IMR-90 (cell line): ENCODE data around the gene NIT1. TPM values are rescaled to one million over a fixed set of nuclear protein-coding genes. Genes with fewer than 3 reads are reported as not detected.
A peak's percentile ranks its signal among the peaks of the same experiment; 100 is the strongest.

Source experiments
- ATAC-seq: fragments of 200-7000 bp; cut with Tn5 transposase; 2 replicates; pipeline ENCODE4 v1.9.1; 2020; ENCODE audit warnings: low read depth, mild to moderate bottlenecking, moderate library complexity
- BruUV-seq: library from RNA; stranded (reverse); fragments of 400-500 nt; replicated peaks from 2 replicates; lab custom pipeline; 2021; lab: Mats Ljungman, UMichigan
- CTCF ChIA-PET: fragments of 300-600 bp; formaldehyde crosslinking; extraction: SDS; loops from one replicate; lab custom pipeline; 2021; ENCODE audit warnings: antibody characterized with exemption; lab: Yijun Ruan, JAX
- POLR2A ChIA-PET: fragments of 300-600 bp; sonication (Branson Sonifier 250); formaldehyde crosslinking; loops from one replicate; lab custom pipeline; 2022; ENCODE audit warnings: antibody characterized with exemption; ENCODE audit not compliant: unreplicated experiment; lab: Charles Lee
- DNase-seq: peaks from one replicate; pipeline ENCODE4 v3.0.0; 2013
- H2AFZ ChIP-seq: replicated peaks from 2 replicates; pipeline ENCODE3; 2013; ENCODE audit warnings: low read length, mild to moderate bottlenecking; ENCODE audit not compliant: poor library complexity
- H2AK5ac ChIP-seq: 2 replicates; pipeline ENCODE4 v1.6.1; 2013; ENCODE audit warnings: low read depth, low read length, inconsistent platforms
- H2AK9ac ChIP-seq: replicated peaks from 2 replicates; pipeline ENCODE3; 2013; ENCODE audit warnings: mild to moderate bottlenecking, low read depth, low read length, moderate library complexity; ENCODE audit not compliant: poor library complexity
- H2BK120ac ChIP-seq: 2 replicates; pipeline ENCODE4 v1.6.1; 2013; ENCODE audit warnings: low read depth, low read length, inconsistent platforms
- H2BK15ac ChIP-seq: 3 replicates; pipeline ENCODE4 v1.6.1; 2013; ENCODE audit warnings: low read depth, low read length, inconsistent platforms
- H2BK20ac ChIP-seq: 2 replicates; pipeline ENCODE4 v1.6.1; 2013; ENCODE audit warnings: low read depth, mild to moderate bottlenecking, inconsistent platforms, low read length, moderate library complexity
- H2BK5ac ChIP-seq: 2 replicates; pipeline ENCODE4 v1.6.1; 2013; ENCODE audit warnings: mild to moderate bottlenecking, low read depth, low read length, inconsistent platforms; ENCODE audit not compliant: poor library complexity, severe bottlenecking
- H3K14ac ChIP-seq: replicated peaks from 2 replicates; pipeline ENCODE4 v1.6.1; 2013; ENCODE audit warnings: low read depth, low read length, inconsistent platforms
- H3K18ac ChIP-seq: 2 replicates; pipeline ENCODE4 v1.6.1; 2013; ENCODE audit warnings: low read depth, low read length, control low read depth
- H3K23ac ChIP-seq: 2 replicates; pipeline ENCODE4 v1.6.1; 2013; ENCODE audit warnings: low read depth, low read length, inconsistent platforms
- H3K27ac ChIP-seq: 2 replicates; pipeline ENCODE4 v1.5.1; 2013; ENCODE audit warnings: mild to moderate bottlenecking, control low read depth, low read length; ENCODE audit not compliant: insufficient read depth
- H3K27me3 ChIP-seq: 2 replicates; pipeline ENCODE4 v1.6.1; 2013; ENCODE audit warnings: low read length; ENCODE audit not compliant: control insufficient read depth, insufficient read depth
- H3K36me3 ChIP-seq: 2 replicates; pipeline ENCODE4 v1.6.1; 2013; ENCODE audit warnings: low read length, mixed read lengths; ENCODE audit not compliant: control insufficient read depth, insufficient read depth
- H3K4ac ChIP-seq: 2 replicates; pipeline ENCODE4 v1.6.1; 2013; ENCODE audit warnings: low read depth, low read length, inconsistent platforms
- H3K4me1 ChIP-seq: 2 replicates; pipeline ENCODE4 v1.6.1; 2013; ENCODE audit warnings: low read length, mixed read lengths; ENCODE audit not compliant: control insufficient read depth, insufficient read depth
- H3K4me2 ChIP-seq: 2 replicates; pipeline ENCODE4 v1.6.1; 2013; ENCODE audit warnings: low read depth, mild to moderate bottlenecking, control low read depth, low read length, moderate library complexity
- H3K4me3 ChIP-seq: 2 replicates; pipeline ENCODE4 v1.5.1; 2013; ENCODE audit warnings: low read depth, mild to moderate bottlenecking, control low read depth, low read length, moderate library complexity; ENCODE audit not compliant: insufficient read depth
- H3K56ac ChIP-seq: 2 replicates; pipeline ENCODE4 v1.6.1; 2013; ENCODE audit warnings: low read length, inconsistent platforms; ENCODE audit not compliant: insufficient read depth; ENCODE audit errors: extremely low read depth
- H3K79me1 ChIP-seq, 2 experiments: 2 replicates each; pipeline ENCODE4 v1.6.1; 2013; ENCODE audit warnings: low read length in 2 of 2, inconsistent platforms in 1 of 2, low read depth in 1 of 2
- H3K9ac ChIP-seq: 2 replicates; pipeline ENCODE4 v1.6.1; 2013; ENCODE audit warnings: low read depth, low read length, control low read depth
- H3K9me1 ChIP-seq: 2 replicates; pipeline ENCODE4 v1.6.1; 2013; ENCODE audit warnings: low read length, inconsistent platforms; ENCODE audit not compliant: insufficient read depth
- H3K9me3 ChIP-seq: 2 replicates; pipeline ENCODE4 v1.6.1; 2013; ENCODE audit warnings: low read length; ENCODE audit not compliant: control insufficient read depth, insufficient read depth
- H4K20me1 ChIP-seq: 2 replicates; pipeline ENCODE4 v1.6.1; 2013; ENCODE audit warnings: low read length, inconsistent platforms; ENCODE audit not compliant: insufficient read depth
- H4K5ac ChIP-seq: 2 replicates; pipeline ENCODE4 v1.6.1; 2013; ENCODE audit warnings: mild to moderate bottlenecking, low read depth, low read length, control low read depth
- H4K8ac ChIP-seq, 2 experiments: 2 replicates each; pipeline ENCODE4 v1.6.1; 2013; ENCODE audit warnings: low read depth in 2 of 2, low read length in 2 of 2, control low read depth in 1 of 2, inconsistent platforms in 1 of 2
- H4K91ac ChIP-seq: 2 replicates; pipeline ENCODE4 v1.6.1; 2013; ENCODE audit warnings: low read depth, low read length, inconsistent platforms; ENCODE audit not compliant: insufficient read depth
- CEBPB ChIP-seq: IDR thresholded peaks from 2 replicates; pipeline ENCODE4 v1.6.1; 2012; ENCODE audit warnings: low read depth, low read length, improper control_type of control experiment
- WGBS, 2 experiments: methylation state at CpG; one replicate each; pipeline versions ENCODE4 v1.1.5 to v1.1.7; 2013; ENCODE audit warnings: missing lambda C conversion rate in 2 of 2; ENCODE audit not compliant: insufficient read length in 1 of 2; ENCODE audit errors: extremely low coverage in 2 of 2; 5-methylcytosine and 5-hydroxymethylcytosine counted together
- dilution Hi-C: fragments of 300-500 bp; cut with HindIII; formaldehyde crosslinking; loops from one replicate; pipeline ENCODE4 v1.14.3; 2018; ENCODE audit warnings: low sequenced_read_pairs; ENCODE audit not compliant: unreplicated experiment
- in situ Hi-C: fragments of 300-500 bp; cut with MboI; formaldehyde crosslinking; loops from 3 replicates; pipeline ENCODE4 v1.14.3; 2019; ENCODE audit warnings: low sequenced_read_pairs, inconsistent platforms, mixed read lengths
- intact Hi-C: fragments of 100-400 bp; cut with micrococcal nuclease; formaldehyde crosslinking; loops from 2 replicates; pipeline ENCODE4 v1.10.0; 2022
- polyA plus RNA-seq, 3 experiments: library from polyadenylated mRNA; depleted of rRNA; stranded (reverse); fragments of >200 nt; gene quantifications; 2 replicates each; pipeline ENCODE4 v1.2.3, GENCODE V29; 2012; ENCODE audit warnings: low replicate concordance in 1 of 3
- total RNA-seq: library from RNA; depleted of rRNA; stranded (reverse); fragments of >200 nt; gene quantifications from 2 replicates; pipeline ENCODE4 v1.2.3, GENCODE V29; 2012
- TF ChIP-seq, protein P1 (sequence below): conservative IDR thresholded peaks from 2 replicates; pipeline ENCODE4 v1.5.1; 2012; ENCODE audit warnings: mild to moderate bottlenecking, low read depth, low read length, improper control_type of control experiment

The NIT1 gene
- total and polyA plus RNA-seq, 2 of the 4 experiments (the other 2 are of a cell fraction): 22.8 to 33.6 TPM

GRCh38 chr1:161092621-161093028, 25.3 kb upstream of the NIT1 start:
- H3K4me2 ChIP-seq: no peak overlapping the region
- H3K14ac ChIP-seq: no peak overlapping the region
- no peak; the same call in 1 of the 2 replicates for ATAC-seq
- H3K27ac ChIP-seq: no peak overlapping the region
- no peaks in the 10 kb centered on the region for H4K20me1 ChIP-seq
- WGBS, 2 experiments: 87% methylated on average over 3 of the region's 3 CpGs; no CpG with 5 or more reads in 1 of the 2 experiments
- in situ Hi-C loops (no loop called here), dilution Hi-C loops (no loop called here), intact Hi-C loops (no loop called here)
- H3K18ac ChIP-seq: no peak overlapping the region
- peak; percentile 43 for DNase-seq
- no peak overlapping the region for H3K4ac ChIP-seq
- H2BK120ac ChIP-seq: peak overlapping the region; percentile 13; the same call in 1 of the 2 replicates
- BruUV-seq: no TSS peak
- no peaks in the 10 kb centered on the region for H3K27me3 ChIP-seq
- no peak overlapping the region for H4K91ac ChIP-seq
- H3K9me1 ChIP-seq: peaks cover 14% of the 10 kb centered on the region
- no peak overlapping the region for H4K5ac ChIP-seq
- H3K9ac ChIP-seq: no peak overlapping the region
- H3K36me3 ChIP-seq: no peaks in the 10 kb centered on the region
- H2AK9ac ChIP-seq: no peak overlapping the region
- CTCF ChIA-PET: no interaction called here
- H2BK5ac ChIP-seq: no peak overlapping the region
- H2BK20ac ChIP-seq: peak overlapping the region; percentile 2; the same call in 1 of the 2 replicates
- H3K4me1 ChIP-seq: peaks cover 10% of the 10 kb centered on the region
- H3K23ac ChIP-seq: no peak overlapping the region
- H3K4me3 ChIP-seq: no peak overlapping the region
- no peak overlapping the region for H3K56ac ChIP-seq
- no peak for TF ChIP-seq CEBPB
- TF ChIP-seq, protein P1, sequence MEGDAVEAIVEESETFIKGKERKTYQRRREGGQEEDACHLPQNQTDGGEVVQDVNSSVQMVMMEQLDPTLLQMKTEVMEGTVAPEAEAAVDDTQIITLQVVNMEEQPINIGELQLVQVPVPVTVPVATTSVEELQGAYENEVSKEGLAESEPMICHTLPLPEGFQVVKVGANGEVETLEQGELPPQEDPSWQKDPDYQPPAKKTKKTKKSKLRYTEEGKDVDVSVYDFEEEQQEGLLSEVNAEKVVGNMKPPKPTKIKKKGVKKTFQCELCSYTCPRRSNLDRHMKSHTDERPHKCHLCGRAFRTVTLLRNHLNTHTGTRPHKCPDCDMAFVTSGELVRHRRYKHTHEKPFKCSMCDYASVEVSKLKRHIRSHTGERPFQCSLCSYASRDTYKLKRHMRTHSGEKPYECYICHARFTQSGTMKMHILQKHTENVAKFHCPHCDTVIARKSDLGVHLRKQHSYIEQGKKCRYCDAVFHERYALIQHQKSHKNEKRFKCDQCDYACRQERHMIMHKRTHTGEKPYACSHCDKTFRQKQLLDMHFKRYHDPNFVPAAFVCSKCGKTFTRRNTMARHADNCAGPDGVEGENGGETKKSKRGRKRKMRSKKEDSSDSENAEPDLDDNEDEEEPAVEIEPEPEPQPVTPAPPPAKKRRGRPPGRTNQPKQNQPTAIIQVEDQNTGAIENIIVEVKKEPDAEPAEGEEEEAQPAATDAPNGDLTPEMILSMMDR: no peak
- H2AFZ ChIP-seq: peak overlapping the region; percentile 12
- H3K79me1 ChIP-seq: no peaks in the 10 kb centered on the region
- H2BK15ac ChIP-seq: no peak overlapping the region
- H4K8ac ChIP-seq: no peak overlapping the region
- no peak overlapping the region; the same call in 1 of the 2 replicates for H2AK5ac ChIP-seq
- no peaks in the 10 kb centered on the region for H3K9me3 ChIP-seq
- POLR2A ChIA-PET: no interaction called here
